Measurements from ENCODE around the gene PCCB. TPM values are rescaled to one million over a fixed set of nuclear protein-coding genes. Genes with fewer than 3 reads are reported as not detected.
"Not testable (repeated sequence)": the region's sequence is repeated elsewhere in the genome, so short reads cannot be mapped to it uniquely, and the experiment has no call there.

PCCB gene
- total and polyA plus RNA-seq, 2 donors (not counting 1 experiment from before 2014, with no cell fraction given), result 12.1 to 15.5 TPM

GRCh38 chr3:136353461-136353860 lies 103.3 kb downstream of the PCCB start:
- TF ChIP-seq CTCF (IDR thresholded peaks at IDR 0.05) (no peak), EZH2 (IDR thresholded peaks at IDR 0.05; ENCODE audit: borderline replicate concordance, insufficient read depth, low read depth, low read length, poor library complexity, severe bottlenecking) (no peak)
- ChIA-PET CTCF (no interaction called here), POLR2A (no interaction called here)
- Histone ChIP-seq H3K36me3 (replicated peaks in 1 of 2; ENCODE audit: control extremely low read depth in 1 of 2, control insufficient read depth in 1 of 2, extremely low read depth in 1 of 2, insufficient read depth in 2 of 2, low read length in 1 of 2) (peaks cover 0 to 25% of the 10 kb centered on the region in 2 experiments), H4K20me1 (ENCODE audit: control insufficient read depth, insufficient read depth, low read length, poor library complexity, severe bottlenecking) (no peaks in the 10 kb centered on the region), H3K9me3 (ENCODE audit: control extremely low read depth in 1 of 3, control insufficient read depth in 2 of 3, insufficient read depth in 1 of 3, low read length in 2 of 3) (peaks cover 0 to 14% (median 0%) of the 10 kb centered on the region in 3 donors), H2AFZ (ENCODE audit: insufficient read depth, low read depth, low read length, poor library complexity, severe bottlenecking) (no peak overlapping the region), H3K4me3 (ENCODE audit: control extremely low read depth in 1 of 5, extremely low read depth in 1 of 5, insufficient read depth in 1 of 5, low read depth in 2 of 5, low read length in 4 of 5) (no peak overlapping the region), H3K27ac (ENCODE audit: low read length in 2 of 2) (no peak overlapping the region), H3K4me2 (replicated peaks; ENCODE audit: low read depth, low read length, poor library complexity, severe bottlenecking) (no peak overlapping the region), H3K79me2 (ENCODE audit: control insufficient read depth, insufficient read depth, low read length) (no peaks in the 10 kb centered on the region), H3K9ac (ENCODE audit: low read length) (no peak overlapping the region), H3K27me3 (replicated peaks in 1 of 4; ENCODE audit: control extremely low read depth in 1 of 4, control insufficient read depth in 3 of 4, insufficient read depth in 4 of 4, low read length in 3 of 4) (no peaks in the 10 kb centered on the region), H3K4me1 (ENCODE audit: control insufficient read depth in 2 of 2, insufficient read depth in 2 of 2, low read length in 2 of 2) (no peaks in the 10 kb centered on the region)
- no peak overlapping the region for H3K27ac Mint-ChIP-seq
- ATAC-seq (ENCODE audit: low read depth) (no peak), DNase-seq (no peak)
- no peaks in the 10 kb centered on the region for H3K9me3 Mint-ChIP-seq (ENCODE audit: insufficient read depth)
- WGBS (ENCODE audit: insufficient coverage), result no CpG with 5 or more reads among the region's 2 CpGs
- no peaks in the 10 kb centered on the region for H3K4me1 Mint-ChIP-seq
- no peaks in the 10 kb centered on the region for H3K27me3 Mint-ChIP-seq
- no peak overlapping the region for H3K4me3 Mint-ChIP-seq
- intact Hi-C loops (cut with micrococcal nuclease), result no loop called here

GRCh38 chr3:136366289-136366688 lies 116.1 kb downstream of the PCCB start:
- intact Hi-C loops (cut with micrococcal nuclease), result no loop called here
- Histone ChIP-seq H3K9me3 (ENCODE audit: control extremely low read depth in 1 of 3, control insufficient read depth in 2 of 3, insufficient read depth in 1 of 3, low read length in 2 of 3) (no peaks in the 10 kb centered on the region), H3K36me3 (replicated peaks in 1 of 2; ENCODE audit: control extremely low read depth in 1 of 2, control insufficient read depth in 1 of 2, extremely low read depth in 1 of 2, insufficient read depth in 2 of 2, low read length in 1 of 2) (peaks cover 3 to 10% of the 10 kb centered on the region in 2 experiments), H3K4me3 (ENCODE audit: control extremely low read depth in 1 of 5, extremely low read depth in 1 of 5, insufficient read depth in 1 of 5, low read depth in 2 of 5, low read length in 4 of 5) (no peak overlapping the region), H3K79me2 (ENCODE audit: control insufficient read depth, insufficient read depth, low read length) (no peaks in the 10 kb centered on the region), H2AFZ (ENCODE audit: insufficient read depth, low read depth, low read length, poor library complexity, severe bottlenecking) (no peak overlapping the region), H3K4me2 (replicated peaks; ENCODE audit: low read depth, low read length, poor library complexity, severe bottlenecking) (no peak overlapping the region), H4K20me1 (ENCODE audit: control insufficient read depth, insufficient read depth, low read length, poor library complexity, severe bottlenecking) (no peaks in the 10 kb centered on the region), H3K4me1 (ENCODE audit: control insufficient read depth in 2 of 2, insufficient read depth in 2 of 2, low read length in 2 of 2) (no peaks in the 10 kb centered on the region), H3K9ac (ENCODE audit: low read length) (no peak overlapping the region), H3K27ac (ENCODE audit: low read length in 2 of 2) (no peak overlapping the region), H3K27me3 (replicated peaks in 1 of 4; ENCODE audit: control extremely low read depth in 1 of 4, control insufficient read depth in 3 of 4, insufficient read depth in 4 of 4, low read length in 3 of 4) (no peaks in the 10 kb centered on the region)
- ChIA-PET CTCF (interaction anchor here (0.6 to 1.5 kb wide), 4 partner anchors 21 to 666 kb away, joined by 3 to 4 read pairs (median 4); partner anchors contain the start of gene STAG1), POLR2A (no interaction called here)
- no peak overlapping the region for H3K4me3 Mint-ChIP-seq
- no peaks in the 10 kb centered on the region for H3K27me3 Mint-ChIP-seq
- no peaks in the 10 kb centered on the region for H3K4me1 Mint-ChIP-seq
- no peak for TF ChIP-seq EZH2 (IDR thresholded peaks at IDR 0.05; ENCODE audit: borderline replicate concordance, insufficient read depth, low read depth, low read length, poor library complexity, severe bottlenecking)
- TF ChIP-seq CTCF (IDR thresholded peaks at IDR 0.05), result no peak
- no peak overlapping the region for H3K27ac Mint-ChIP-seq
- ATAC-seq (ENCODE audit: low read depth), result no peak
- DNase-seq, result no peak
- H3K9me3 Mint-ChIP-seq (ENCODE audit: insufficient read depth), result no peaks in the 10 kb centered on the region

- H3K4me1 ChIP-seq (ENCODE audit: control insufficient read depth in 2 of 2, insufficient read depth in 2 of 2, low read length in 2 of 2); intact Hi-C loops (cut with micrococcal nuclease); H3K27me3 Mint-ChIP-seq; H2AFZ ChIP-seq (ENCODE audit: insufficient read depth, low read depth, low read length, poor library complexity, severe bottlenecking); H3K36me3 ChIP-seq (replicated peaks in 1 of 2; ENCODE audit: control extremely low read depth in 1 of 2, control insufficient read depth in 1 of 2, extremely low read depth in 1 of 2, insufficient read depth in 2 of 2, low read length in 1 of 2); H3K27ac ChIP-seq (ENCODE audit: low read length in 2 of 2); H3K4me2 ChIP-seq (replicated peaks; ENCODE audit: low read depth, low read length, poor library complexity, severe bottlenecking); H3K27me3 ChIP-seq (replicated peaks in 1 of 4; ENCODE audit: control extremely low read depth in 1 of 4, control insufficient read depth in 3 of 4, insufficient read depth in 4 of 4, low read length in 3 of 4); CTCF ChIA-PET; DNase-seq; H3K9me3 Mint-ChIP-seq (ENCODE audit: insufficient read depth); H3K27ac Mint-ChIP-seq; ATAC-seq (ENCODE audit: low read depth); H4K20me1 ChIP-seq (ENCODE audit: control insufficient read depth, insufficient read depth, low read length, poor library complexity, severe bottlenecking); H3K4me3 Mint-ChIP-seq; H3K9me3 ChIP-seq (ENCODE audit: control extremely low read depth in 1 of 3, control insufficient read depth in 2 of 3, insufficient read depth in 1 of 3, low read length in 2 of 3); H3K79me2 ChIP-seq (ENCODE audit: control insufficient read depth, insufficient read depth, low read length); H3K9ac ChIP-seq (ENCODE audit: low read length); H3K4me1 Mint-ChIP-seq; H3K4me3 ChIP-seq (ENCODE audit: control extremely low read depth in 1 of 5, extremely low read depth in 1 of 5, insufficient read depth in 1 of 5, low read depth in 2 of 5, low read length in 4 of 5): not testable (repeated sequence)
- POLR2A ChIA-PET, result interaction anchor here (0.7 kb wide), 1 partner anchor 293 kb away, joined by 6 read pairs; no protein-coding TSS in a partner anchor
- no CpG with 5 or more reads among the region's 5 CpGs for WGBS (ENCODE audit: insufficient coverage)
These were observed 125.7 kb downstream of the PCCB start for GRCh38 chr3:136375800-136376199.

All from B cell (primary cell).